ENCODE measurements around the gene INTS1. TPM values are rescaled to one million over a fixed set of nuclear protein-coding genes. Genes with fewer than 3 reads are reported as not detected.

INTS1 gene
- polyA plus RNA-seq, 1 donor from 2014 or later: 21.1 TPM

GRCh38 chr7:1512781-1513656 is 8.8 kb upstream of the INTS1 start:
- Histone ChIP-seq H3K79me2 (replicated peaks; ENCODE audit: insufficient read depth, low read length) (no peaks in the 10 kb centered on the region), H3K4me3 (ENCODE audit: low read length) (no peak overlapping the region), H3K36me3 (ENCODE audit: insufficient read depth, low read length) (no peaks in the 10 kb centered on the region), H3K27ac (ENCODE audit: low read length) (no peak overlapping the region), H3K9me2 (ENCODE audit: insufficient read depth, low read length) (no peaks in the 10 kb centered on the region), H2AFZ (ENCODE audit: low read depth, low read length) (no peak overlapping the region), H3K9me3 (ENCODE audit: low read length) (no peaks in the 10 kb centered on the region), H3K9ac (ENCODE audit: low read length) (no peak overlapping the region), H3K4me2 (ENCODE audit: low read length) (no peak overlapping the region), H3F3A (ENCODE audit: insufficient read depth, low read length, poor library complexity, severe bottlenecking) (no peaks in the 10 kb centered on the region), H4K20me1 (ENCODE audit: insufficient read depth) (no peaks in the 10 kb centered on the region), H3K27me3 (ENCODE audit: insufficient read depth, low read depth, low read length) (no peaks in the 10 kb centered on the region)
- TF ChIP-seq REST (IDR thresholded peaks at IDR 0.05; ENCODE audit: borderline replicate concordance): no peak
- no peak for TF ChIP-seq EP300 (conservative IDR thresholded peaks at IDR 0.05; ENCODE audit: poor library complexity, severe bottlenecking)
- no peak for TF ChIP-seq TAF1 (IDR thresholded peaks at IDR 0.05; ENCODE audit: low read depth)
- no peak for TF ChIP-seq EZH2 (IDR thresholded peaks at IDR 0.05; ENCODE audit: borderline replicate concordance, insufficient read depth, low read length, poor library complexity, severe bottlenecking)
- no peak for TF ChIP-seq RAD21 (conservative IDR thresholded peaks at IDR 0.05)
- no peak for TF ChIP-seq MXI1 (conservative IDR thresholded peaks at IDR 0.05; ENCODE audit: poor library complexity, severe bottlenecking)
- TF ChIP-seq SMC3 (conservative IDR thresholded peaks at IDR 0.05; ENCODE audit: poor library complexity): no peak

- H3F3A ChIP-seq (ENCODE audit: insufficient read depth, low read length, poor library complexity, severe bottlenecking): no peaks in the 10 kb centered on the region
- no peak overlapping the region for H2AFZ ChIP-seq (ENCODE audit: low read depth, low read length)
- H3K27me3 ChIP-seq (ENCODE audit: insufficient read depth, low read depth, low read length): no peaks in the 10 kb centered on the region
- H3K9me3 ChIP-seq (ENCODE audit: low read length): no peaks in the 10 kb centered on the region
- no peak overlapping the region for H3K9ac ChIP-seq (ENCODE audit: low read length)
- H3K36me3 ChIP-seq (ENCODE audit: insufficient read depth, low read length): no peaks in the 10 kb centered on the region
- H3K79me2 ChIP-seq (replicated peaks; ENCODE audit: insufficient read depth, low read length): no peaks in the 10 kb centered on the region
- no peak overlapping the region for H3K27ac ChIP-seq (ENCODE audit: low read length)
- no peaks in the 10 kb centered on the region for H4K20me1 ChIP-seq (ENCODE audit: insufficient read depth)
- no peak overlapping the region for H3K4me3 ChIP-seq (ENCODE audit: low read length)
- H3K4me2 ChIP-seq (ENCODE audit: low read length): no peak overlapping the region
- H3K9me2 ChIP-seq (ENCODE audit: insufficient read depth, low read length): no peaks in the 10 kb centered on the region
- TF ChIP-seq RAD21 (conservative IDR thresholded peaks at IDR 0.05) (no peak), REST (IDR thresholded peaks at IDR 0.05; ENCODE audit: borderline replicate concordance) (no peak), MXI1 (conservative IDR thresholded peaks at IDR 0.05; ENCODE audit: poor library complexity, severe bottlenecking) (no peak)
Observed at GRCh38 chr7:1511444-1512422, 7.5 kb upstream of the INTS1 start.
